Stimulated activated CD4-positive, alpha-beta T cell treated with anti-CD3 and anti-CD28 coated beads, Interleukin-15, amount 100 ng/mL, for 1 hour (primary cell): Measurements from ENCODE around the gene CCL22.
"Not testable (repeated sequence)": the region's sequence is repeated elsewhere in the genome, so short reads cannot be mapped to it uniquely, and the experiment has no call there.

Source experiments
- DNase-seq, 2 donors: peaks; one replicate each; pipeline ENCODE4 v3.0.0-alpha.2; 2020; ENCODE audit warnings: low read depth in 1 of 2, low spot score in 1 of 2

CCL22 gene, protein sequence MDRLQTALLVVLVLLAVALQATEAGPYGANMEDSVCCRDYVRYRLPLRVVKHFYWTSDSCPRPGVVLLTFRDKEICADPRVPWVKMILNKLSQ

DNA sequence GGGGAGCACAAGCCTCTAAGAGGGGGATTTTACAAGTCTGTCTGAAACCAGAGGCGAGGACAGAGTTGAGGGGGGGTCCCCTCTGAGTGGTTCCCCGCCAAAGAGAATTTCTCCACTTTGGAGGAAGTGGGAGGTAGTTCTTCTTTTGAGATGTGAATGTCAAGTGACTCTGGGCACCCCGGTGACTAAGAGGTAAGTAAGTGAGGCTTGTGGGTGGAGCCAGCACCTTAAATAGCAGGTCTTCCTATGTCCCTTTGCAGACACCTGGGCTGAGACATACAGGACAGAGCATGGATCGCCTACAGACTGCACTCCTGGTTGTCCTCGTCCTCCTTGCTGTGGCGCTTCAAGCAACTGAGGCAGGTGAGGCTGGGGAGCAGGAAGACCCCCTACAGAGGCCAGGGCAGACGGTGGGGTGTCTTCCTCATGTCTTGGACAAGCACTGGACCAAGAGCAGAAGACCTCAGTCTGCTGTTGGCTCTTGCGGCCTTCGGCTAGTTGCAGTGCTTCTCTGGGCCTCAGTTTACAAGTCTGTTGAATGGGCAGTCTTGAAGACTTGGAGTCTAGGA lies at the start of gene CCL22:
CCL22 (plus strand) TSS at position 257 of the 569 bp plus-strand sequence; CDS start at position 291, 34 bp downstream.
- no peak for DNase-seq

DNA sequence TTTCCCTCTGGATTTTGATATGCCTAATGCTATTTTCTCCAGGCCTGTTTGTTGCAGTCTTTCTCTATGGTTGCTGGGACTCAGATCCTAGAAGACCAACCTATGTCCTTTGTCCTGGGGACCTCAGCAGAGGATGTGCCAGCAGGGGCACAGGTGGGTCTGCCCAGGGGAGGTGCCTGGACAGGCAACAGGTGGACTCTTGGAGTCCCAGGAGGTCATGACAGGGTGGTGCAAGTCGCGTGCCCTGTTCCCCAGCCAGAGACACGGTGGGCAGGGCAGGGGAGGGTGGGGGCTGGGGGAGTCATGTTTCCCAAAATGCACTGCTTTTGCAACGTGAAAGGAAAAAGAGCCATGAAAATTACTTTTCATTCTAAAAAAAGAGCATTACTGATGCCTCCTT lies 47.8 kb upstream of the CCL22 start:
- no peak for DNase-seq

DNA sequence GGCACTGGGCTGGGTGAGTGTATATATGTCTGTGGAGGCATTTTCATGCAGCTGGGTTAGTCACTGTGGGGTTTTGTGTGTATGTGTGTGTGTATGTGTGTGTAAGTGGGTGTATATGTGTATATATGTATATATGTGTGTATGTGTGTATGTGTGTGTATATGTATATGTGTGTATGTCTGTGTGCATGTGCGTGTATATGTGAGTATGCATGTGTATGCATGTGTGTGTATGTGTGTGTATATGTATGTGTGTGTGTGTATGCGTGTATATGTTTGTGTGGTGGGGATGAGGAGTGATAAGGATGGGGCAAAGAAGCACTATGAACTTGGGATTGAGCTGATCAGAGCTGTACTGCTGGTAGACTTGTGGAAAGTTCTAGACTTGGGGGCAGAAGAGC lies 45.1 kb upstream of the CCL22 start:
- no peak for DNase-seq

DNA sequence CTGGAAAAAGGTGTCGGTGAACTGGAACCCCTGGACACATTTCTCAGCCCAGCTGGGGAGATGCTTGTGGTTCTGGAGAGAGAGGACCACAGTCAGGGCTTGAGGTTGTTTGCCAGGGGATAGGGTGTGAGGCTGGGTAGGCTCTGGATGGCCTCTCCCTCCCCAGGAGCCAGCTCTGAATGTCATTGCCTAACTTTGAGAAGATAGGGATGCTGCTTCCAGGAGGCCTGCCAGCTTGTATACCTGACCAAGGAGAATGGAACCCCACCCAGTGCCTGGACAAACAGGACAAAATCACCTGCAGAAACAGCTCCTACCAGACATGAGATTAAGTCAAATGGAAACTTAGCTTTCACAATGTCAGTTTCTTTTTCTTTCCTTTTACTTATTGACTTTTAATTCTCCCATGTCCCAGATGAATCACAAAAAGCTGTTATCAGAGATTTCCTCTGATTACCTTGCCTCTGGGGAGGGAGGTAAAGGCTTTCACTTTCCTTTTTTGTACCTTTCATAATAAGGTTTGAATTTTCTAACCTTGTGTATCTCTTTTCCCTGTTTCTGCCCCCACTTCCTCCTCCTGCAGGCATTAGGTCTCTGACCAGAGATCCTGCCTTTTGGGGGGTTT lies 44.3 kb upstream of the CCL22 start:
- DNase-seq, result no peak

DNA sequence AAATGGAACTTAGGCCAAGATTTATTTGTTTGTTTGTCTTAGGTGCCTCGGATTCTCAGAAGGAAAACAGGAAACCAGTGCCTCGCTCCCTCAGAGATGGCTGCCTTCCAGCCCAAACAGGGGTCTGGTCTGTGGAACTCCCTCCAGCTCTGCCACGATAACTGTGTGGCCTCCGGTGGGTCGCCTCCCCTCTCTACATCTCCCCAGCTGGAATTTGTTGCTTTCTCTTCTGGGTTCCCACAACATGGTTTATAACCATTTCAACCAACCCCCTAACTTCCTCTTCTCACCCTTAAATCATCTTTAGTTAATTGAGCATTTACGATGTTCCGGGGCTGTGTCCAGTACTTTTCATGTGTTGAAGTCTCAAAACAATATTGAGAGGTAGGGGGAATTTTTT lies 43.2 kb upstream of the CCL22 start:
- no peak for DNase-seq

DNA sequence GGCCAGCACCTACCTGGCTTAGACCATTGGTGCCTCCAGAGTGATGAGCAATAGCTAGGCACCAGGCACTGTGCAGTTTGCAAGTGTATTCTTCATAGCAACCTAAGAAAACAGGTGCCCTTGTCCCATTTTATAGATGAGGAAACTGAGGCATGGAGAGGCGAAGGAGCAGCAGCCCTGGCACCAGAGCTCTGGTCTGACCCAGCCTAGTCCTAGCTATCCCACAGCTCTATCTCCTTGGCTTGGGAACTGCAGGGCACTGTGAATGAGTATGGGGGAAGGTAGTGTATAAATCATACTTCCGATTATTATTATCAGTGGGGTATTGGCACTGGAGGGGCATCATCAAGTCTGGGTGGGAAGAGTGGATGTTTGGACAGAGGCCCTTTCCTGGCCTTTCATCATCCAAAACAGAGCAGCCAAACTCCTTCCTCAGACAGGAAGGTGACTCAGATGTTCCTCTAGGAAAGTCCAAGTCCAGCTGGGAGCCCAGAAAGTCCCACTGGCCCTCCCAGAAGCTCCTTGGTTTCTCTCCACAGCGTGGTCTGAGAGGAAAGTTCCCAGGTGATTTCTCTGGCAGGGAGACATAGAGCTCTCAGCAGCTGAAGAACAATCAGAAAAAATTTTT lies 42.1 kb upstream of the CCL22 start:
- no peak for DNase-seq

DNA sequence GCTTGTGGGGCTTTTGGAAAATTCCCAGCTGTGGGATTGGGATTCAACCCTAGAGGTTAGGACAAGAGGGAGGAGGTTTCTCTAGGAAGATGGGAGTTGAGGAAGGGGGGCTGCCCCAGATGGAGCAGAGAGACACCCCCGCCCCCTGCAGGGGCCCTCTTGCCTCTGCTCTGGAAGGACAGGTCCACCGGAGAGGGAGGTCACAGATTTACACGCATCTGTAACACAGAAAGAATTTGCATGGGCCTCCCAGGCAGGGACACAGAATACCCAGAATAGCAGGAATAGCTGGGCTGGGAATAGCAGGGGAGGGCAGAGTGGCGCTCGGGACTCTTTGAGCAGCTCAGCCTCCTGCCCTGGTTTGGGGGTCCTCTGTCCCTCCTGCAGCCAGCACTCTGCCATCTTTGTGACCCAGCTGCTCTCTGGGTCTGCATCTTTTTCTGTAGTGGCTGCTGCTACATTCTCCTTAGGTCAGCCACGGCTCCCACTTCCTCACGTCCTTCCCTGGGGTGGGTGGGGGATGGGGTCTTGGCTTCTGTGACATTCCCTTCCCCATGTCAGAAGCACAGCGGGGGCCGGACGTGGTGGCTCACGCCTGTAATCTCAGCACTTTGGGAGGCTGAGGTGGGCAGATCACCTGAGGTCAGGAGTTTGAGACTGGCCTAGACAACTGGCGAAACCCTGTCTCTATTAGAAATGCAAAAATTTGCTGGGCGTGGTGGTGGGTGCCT lies 40.2 kb upstream of the CCL22 start:
- no peak for DNase-seq

DNA sequence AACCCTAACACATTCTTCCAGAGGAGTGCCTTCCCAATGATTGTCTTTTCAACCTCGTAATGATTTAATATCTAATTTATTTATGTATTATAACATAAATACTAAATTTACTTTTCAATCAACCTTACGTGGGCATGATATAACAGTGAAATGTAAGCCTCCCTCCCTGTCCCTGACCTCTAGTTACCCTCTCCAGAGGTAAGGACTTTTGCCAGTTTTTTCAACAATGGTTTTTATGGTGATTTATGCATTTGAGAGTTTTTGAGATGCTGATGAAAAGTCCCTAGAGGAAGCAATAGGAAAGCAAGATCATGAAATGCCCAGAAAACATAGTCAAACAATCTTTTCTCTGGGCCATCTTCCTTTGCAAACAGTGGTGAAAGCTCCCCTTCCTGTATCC lies 38.9 kb upstream of the CCL22 start:
- DNase-seq, result no peak

DNA sequence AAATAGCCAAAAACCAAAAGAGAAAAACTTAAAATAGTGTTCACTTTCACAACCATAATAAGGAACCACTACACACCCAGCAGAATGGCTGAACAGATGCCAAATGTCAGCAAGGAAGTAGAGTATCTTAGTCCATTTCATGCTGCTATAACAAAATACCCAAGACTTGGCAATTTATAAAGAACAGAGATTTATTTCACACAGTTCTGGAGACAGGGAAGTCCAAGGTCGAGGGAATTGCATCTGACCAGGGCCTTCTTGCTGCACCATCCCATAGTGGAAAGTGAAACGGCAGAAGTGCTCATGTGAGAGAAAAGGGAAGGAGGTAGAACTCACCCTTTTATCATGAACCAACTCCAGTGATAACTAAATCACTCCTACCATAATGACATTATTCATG lies 33.8 kb upstream of the CCL22 start:
- DNase-seq, result no peak

DNA sequence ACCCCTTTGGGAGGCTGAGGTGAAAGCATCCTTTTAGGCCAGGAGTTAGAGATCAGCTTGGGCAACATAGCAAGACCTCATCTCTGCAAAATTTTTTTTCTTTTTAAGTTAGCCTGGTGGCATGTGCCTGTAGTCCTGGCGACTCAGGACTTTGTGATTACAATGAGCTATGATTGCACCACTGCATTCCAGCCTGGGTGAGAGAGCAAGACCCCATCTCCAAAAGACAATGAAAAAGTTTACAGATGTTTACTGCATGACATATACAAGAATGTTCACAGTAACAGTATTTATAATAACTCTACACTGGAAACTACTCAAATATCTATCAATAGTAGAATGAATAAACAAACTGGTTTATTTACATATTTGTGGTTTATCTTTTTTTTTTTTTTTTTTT lies 33.1 kb upstream of the CCL22 start:
- DNase-seq, result no peak

DNA sequence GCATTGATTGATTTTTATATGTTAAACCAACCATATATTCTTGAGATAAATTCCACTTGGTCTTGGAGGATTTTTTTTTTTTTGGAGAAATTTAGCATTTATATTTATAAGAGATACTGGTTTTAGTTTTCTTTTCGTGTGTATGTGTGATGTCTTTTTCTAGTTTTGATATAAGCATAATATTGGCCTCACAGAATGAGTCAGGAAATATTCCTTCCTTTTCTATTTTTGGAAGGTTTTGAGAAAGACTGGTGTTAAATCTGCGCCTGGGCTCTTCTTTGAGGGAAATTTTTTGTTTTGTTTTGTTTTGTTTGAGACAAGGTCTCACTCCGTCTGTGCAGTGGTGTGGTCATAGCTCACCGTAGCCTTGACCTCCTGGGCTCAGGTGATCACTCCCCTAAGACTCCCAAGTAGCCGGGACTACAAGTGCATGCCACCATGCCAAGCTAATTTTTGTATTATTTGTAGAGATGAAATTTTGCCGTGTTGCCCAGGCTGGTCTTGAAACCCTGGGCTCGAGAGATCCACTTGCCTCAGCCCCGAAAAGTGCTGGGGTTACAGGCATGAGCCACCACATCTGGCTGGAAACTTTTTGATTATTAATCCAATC lies 28.8 kb upstream of the CCL22 start:
- no peak for DNase-seq

DNA sequence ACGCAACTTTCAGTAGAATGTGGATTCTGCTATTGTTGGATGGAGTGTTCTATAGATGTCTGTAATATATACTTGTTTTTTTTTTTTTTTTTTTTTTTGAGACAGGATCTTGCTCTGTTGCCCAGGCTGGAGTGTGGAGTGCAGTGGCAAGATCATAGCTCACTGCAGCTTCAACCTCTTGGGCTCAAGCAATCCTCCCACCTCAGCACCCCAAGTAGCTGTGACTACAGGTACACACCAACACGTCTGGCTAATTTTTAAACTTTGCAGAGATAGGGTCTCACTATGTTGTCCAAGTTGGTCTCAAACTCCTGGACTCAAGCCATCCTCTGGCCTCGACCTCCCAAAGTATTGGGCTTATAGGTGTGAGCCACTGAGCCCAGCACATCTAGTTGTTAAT lies 27.2 kb upstream of the CCL22 start:
- no peak for DNase-seq

DNA sequence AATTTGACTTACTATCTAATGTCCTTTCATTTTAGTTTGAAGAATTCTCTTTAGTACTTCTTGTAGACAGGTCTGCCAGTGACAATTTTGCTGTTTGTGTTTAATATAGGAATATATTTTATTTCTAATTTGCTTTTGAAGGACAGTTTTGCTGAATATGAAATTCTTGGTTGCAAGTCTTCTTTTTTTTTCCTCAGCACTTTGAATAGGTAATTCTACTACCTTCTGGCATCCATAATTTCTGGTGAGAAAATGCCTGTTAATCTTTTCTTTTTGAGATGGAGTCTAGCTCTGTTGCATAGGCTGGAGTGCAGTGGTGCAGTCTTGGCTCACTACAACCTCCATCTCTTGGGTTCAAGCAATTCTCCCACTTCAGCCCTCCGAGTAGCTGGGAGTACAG lies 25.2 kb upstream of the CCL22 start:
- DNase-seq, result no peak

DNA sequence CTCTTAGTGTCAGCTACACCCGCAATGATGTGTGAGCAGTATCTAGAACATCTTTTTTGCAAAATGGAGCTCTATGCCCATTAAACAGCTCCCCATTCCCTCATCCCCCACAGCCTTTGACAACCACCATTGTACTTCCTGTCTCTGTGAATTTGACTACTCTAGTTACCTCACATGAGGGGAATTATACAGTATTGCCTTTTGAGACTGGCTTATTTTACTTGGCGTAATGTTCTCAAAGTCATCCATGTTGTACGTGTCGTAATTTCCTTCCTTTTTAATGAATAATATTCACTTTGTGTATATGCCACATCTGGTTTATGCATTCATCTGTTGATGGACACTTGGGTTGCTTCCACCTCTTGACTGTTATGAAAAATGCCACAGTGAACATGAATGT lies 23.2 kb upstream of the CCL22 start:
- DNase-seq, result no peak

DNA sequence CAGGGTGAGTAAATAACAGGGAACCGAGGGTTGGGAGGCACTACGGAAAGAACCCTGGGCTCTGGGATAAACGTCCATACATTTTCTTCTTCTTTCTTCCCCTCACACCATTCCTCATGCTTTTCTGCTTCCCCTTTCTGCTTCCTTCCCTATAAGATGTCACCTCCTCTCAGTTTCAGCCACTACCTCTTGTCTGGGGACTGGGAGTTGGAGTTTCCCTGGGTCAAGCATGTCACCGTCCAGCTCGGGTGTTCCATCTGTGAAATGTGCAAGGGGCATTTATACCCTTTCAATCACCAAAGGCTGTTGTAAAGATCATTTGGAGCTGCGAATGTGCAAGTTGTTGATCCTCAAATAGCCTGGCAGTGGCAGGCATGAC lies 17.5 kb upstream of the CCL22 start:
- no peak for DNase-seq

DNA sequence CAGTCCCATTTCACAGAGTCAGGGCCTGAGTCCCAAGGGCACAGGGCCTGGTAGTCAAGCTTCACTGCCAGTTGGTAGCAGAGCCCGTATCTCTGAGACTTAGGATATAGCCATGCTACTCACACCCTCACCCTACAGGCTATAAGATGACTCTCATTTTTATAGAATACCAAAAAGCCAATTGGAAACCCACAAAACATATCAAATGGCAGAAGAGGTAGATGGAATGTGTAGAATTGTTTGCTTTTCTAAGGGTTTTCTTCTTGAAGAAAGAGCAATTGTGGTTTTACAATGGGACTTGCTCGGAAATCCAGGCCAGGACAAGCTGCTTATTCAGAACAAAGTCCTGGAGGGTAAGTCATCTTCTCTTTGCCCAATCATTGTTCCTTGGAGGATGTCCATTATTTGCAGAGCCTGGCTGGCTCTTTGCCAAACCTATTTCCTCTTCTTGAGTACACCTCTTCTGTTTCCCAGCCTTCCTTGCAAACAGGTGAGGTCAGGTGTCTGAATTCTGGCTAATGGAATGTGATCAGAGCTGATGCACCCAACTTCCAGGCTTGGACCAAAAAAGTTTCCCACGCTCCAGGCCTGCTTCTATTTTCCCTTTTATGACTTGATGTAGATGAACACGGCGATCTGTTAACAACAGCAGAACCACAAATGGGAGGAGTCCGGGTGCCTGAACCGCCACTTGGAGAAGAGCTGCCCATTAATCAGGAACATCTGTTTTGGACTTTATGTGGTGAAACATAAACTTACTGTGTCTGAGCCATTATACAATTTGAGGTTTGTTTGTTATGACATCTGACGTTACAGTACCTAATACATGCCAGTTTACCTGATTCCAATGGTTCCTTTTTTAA lies 16.9 kb upstream of the CCL22 start:
- DNase-seq, result no peak

DNA sequence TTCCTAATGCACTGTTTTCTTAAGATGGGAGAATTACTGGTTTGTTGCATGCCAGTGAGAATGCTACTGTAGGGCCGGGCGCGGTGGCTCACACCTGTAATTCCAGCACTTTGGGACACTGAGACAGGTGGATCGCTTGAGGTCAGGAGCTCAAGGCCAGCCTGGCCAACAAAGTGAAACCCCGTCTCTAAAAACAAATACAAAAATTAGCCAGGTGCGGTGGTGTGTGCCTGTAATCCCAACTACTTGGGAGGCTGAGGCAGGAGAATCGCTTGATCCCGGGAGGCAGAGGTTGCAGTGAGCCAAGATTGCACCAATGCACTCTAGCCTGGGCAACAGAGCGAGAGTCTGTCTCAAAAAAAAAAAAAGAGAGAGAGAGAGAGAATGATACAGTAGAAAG lies 16.0 kb upstream of the CCL22 start:
- not testable (repeated sequence) for DNase-seq

DNA sequence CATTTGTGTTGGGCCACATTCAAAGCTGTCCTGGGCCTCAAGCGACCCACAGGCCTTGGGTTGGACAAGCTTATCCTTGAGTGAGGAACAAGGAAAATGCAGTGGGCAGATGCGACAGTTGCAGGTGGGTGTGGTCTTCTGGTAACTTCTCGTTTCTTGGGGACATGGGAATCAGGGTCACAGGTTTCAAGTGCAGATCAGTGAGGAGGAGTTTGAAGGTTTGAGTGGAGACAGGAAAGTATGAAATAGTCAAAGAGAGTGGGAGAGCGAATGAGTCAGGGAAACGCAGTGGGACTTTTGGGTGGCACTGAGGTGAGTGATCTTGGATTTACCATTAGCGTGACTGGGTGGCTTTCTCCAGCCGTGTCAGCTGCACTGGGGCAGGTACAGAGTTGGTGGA lies 15.4 kb upstream of the CCL22 start:
- DNase-seq, result no peak

DNA sequence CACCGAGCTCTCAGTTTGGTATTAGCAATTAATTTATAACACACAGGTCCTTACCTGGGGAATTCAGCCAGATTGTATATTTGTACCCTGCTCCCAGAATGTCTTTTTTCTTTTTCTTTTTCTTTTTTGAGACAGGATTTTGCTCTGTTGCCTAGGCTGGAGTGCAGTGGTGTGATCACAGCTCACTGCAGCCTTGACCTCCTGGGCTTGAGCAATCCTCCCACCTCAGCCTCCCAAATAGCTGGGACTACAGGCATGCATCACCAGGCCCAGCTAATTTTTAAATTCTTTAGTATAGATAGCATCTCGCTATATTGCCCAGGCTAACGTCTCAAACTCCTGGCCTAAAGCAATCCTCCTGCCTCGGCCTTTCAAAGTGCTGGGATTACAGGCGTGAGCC lies 14.5 kb upstream of the CCL22 start:
- not testable (repeated sequence) for DNase-seq

DNA sequence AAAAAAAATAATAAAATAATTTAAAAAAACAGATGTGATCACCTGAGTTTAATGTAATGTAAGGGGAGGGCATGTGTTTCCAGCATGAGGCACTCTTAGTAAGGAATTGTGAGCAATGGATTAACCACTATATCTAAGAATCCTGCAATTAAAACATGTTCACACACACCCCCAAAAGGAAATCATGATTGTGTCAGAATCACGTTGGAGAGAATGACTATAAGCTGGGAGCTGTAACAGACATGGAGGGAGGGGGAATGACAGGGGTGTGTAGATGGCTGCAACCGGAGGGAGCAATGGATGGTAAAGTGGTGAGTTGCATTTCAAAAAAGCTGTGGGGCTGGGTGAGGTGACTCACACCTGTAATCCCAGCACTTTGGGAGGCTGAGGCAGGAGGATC lies 13.6 kb upstream of the CCL22 start:
- DNase-seq, result no peak
